Trophoblast cell (in vitro differentiated cells and primary cell): ENCODE data around the gene LGALS9B. TPM values are rescaled to one million over a fixed set of nuclear protein-coding genes. Genes with fewer than 3 reads are reported as not detected.
A peak's percentile ranks its signal among the peaks of the same experiment; 100 is the strongest.
"Not testable (repeated sequence)": the region's sequence is repeated elsewhere in the genome, so short reads cannot be mapped to it uniquely, and the experiment has no call there.

ENCODE experiments used
- DNase-seq, 2 donors: peaks; one replicate each; pipeline ENCODE4 v3.0.0-alpha.2; 2016
- H2AFZ ChIP-seq: 2 replicates; pipeline ENCODE4 v1.6.1; 2013; ENCODE audit warnings: low read length, moderate library complexity, mild to moderate bottlenecking; ENCODE audit not compliant: insufficient read depth, poor library complexity
- H2AK5ac ChIP-seq: 2 replicates; pipeline ENCODE4 v1.6.1; 2013; ENCODE audit warnings: mild to moderate bottlenecking, low read length
- H2BK120ac ChIP-seq: 2 replicates; pipeline ENCODE4 v1.6.1; 2013; ENCODE audit warnings: low read length, mild to moderate bottlenecking, moderate library complexity; ENCODE audit not compliant: insufficient read depth, poor library complexity
- H2BK12ac ChIP-seq: 2 replicates; pipeline ENCODE4 v1.6.1; 2013; ENCODE audit warnings: mild to moderate bottlenecking, low read length, moderate library complexity
- H2BK5ac ChIP-seq: 2 replicates; pipeline ENCODE4 v1.6.1; 2013; ENCODE audit warnings: low read length, low read depth, moderate library complexity, mild to moderate bottlenecking; ENCODE audit not compliant: poor library complexity
- H3K14ac ChIP-seq: 2 replicates; pipeline ENCODE4 v1.6.1; 2013; ENCODE audit warnings: mild to moderate bottlenecking, low read length
- H3K18ac ChIP-seq: 2 replicates; pipeline ENCODE4 v1.6.1; 2013; ENCODE audit warnings: mild to moderate bottlenecking, low read length
- H3K23ac ChIP-seq: 2 replicates; pipeline ENCODE4 v1.6.1; 2013; ENCODE audit warnings: low read length
- H3K27ac ChIP-seq: 2 replicates; pipeline ENCODE4 v1.5.1; 2013; ENCODE audit warnings: low read depth, mild to moderate bottlenecking, inconsistent platforms, low read length, moderate library complexity
- H3K27me3 ChIP-seq: 2 replicates; pipeline ENCODE4 v1.6.1; 2013; ENCODE audit warnings: inconsistent platforms, mild to moderate bottlenecking, low read length, moderate library complexity; ENCODE audit not compliant: insufficient read depth
- H3K36me3 ChIP-seq, 2 experiments: 1 replicate in 1 of 2; 2 replicates in 1 of 2; pipeline ENCODE4 v1.6.1; 2013; ENCODE audit warnings: low read length in 2 of 2, mild to moderate bottlenecking in 2 of 2, moderate library complexity in 1 of 2; ENCODE audit not compliant: insufficient read depth in 2 of 2, control insufficient read depth in 1 of 2
- H3K4ac ChIP-seq: 2 replicates; pipeline ENCODE4 v1.6.1; 2013; ENCODE audit warnings: low read depth, mild to moderate bottlenecking, low read length, moderate library complexity
- H3K4me1 ChIP-seq, 2 experiments: 1 replicate in 1 of 2; 2 replicates in 1 of 2; pipeline ENCODE4 v1.6.1; 2013; ENCODE audit warnings: low read length in 2 of 2, mild to moderate bottlenecking in 2 of 2, moderate library complexity in 1 of 2; ENCODE audit not compliant: insufficient read depth in 2 of 2, control insufficient read depth in 1 of 2
- H3K4me2 ChIP-seq: 2 replicates; pipeline ENCODE4 v1.6.1; 2013; ENCODE audit warnings: inconsistent platforms, mild to moderate bottlenecking, low read length, moderate library complexity
- H3K4me3 ChIP-seq: 2 replicates; pipeline ENCODE4 v1.5.1; 2013; ENCODE audit warnings: mild to moderate bottlenecking, low read depth, low read length, inconsistent platforms
- H3K79me1 ChIP-seq: one replicate; pipeline ENCODE4 v1.6.1; 2013; ENCODE audit warnings: low read length
- H3K79me2 ChIP-seq: 2 replicates; pipeline ENCODE4 v1.6.1; 2013; ENCODE audit warnings: low read length, mild to moderate bottlenecking; ENCODE audit not compliant: control insufficient read depth, insufficient read depth, poor library complexity
- H3K9ac ChIP-seq: 2 replicates; pipeline ENCODE4 v1.6.1; 2013; ENCODE audit warnings: mild to moderate bottlenecking, low read length
- H3K9me3 ChIP-seq: 2 replicates; pipeline ENCODE4 v1.6.1; 2013; ENCODE audit warnings: low read depth, mild to moderate bottlenecking, control low read depth, inconsistent platforms, low read length; ENCODE audit not compliant: insufficient read depth
- H4K12ac ChIP-seq: 2 replicates; pipeline ENCODE4 v1.6.1; 2013; ENCODE audit warnings: low read depth, mild to moderate bottlenecking, low read length, moderate library complexity
- H4K8ac ChIP-seq: 2 replicates; pipeline ENCODE4 v1.6.1; 2013; ENCODE audit warnings: low read depth, mild to moderate bottlenecking, low read length, moderate library complexity
- H4K91ac ChIP-seq: one replicate; pipeline ENCODE4 v1.6.1; 2013; ENCODE audit warnings: low read depth, mild to moderate bottlenecking, low read length, moderate library complexity
- WGBS: extraction: QIAGEN DNeasy Blood & Tissue Kit; methylation state at CpG from one replicate; pipeline ENCODE4 v1.1.7; 2013; ENCODE audit warnings: missing lambda C conversion rate; ENCODE audit not compliant: insufficient read length, insufficient coverage; ENCODE audit errors: extremely low coverage; 5-methylcytosine and 5-hydroxymethylcytosine counted together
- polyA plus RNA-seq: library from polyadenylated mRNA; stranded (reverse); fragments of 200-250 nt; gene quantifications from 2 replicates; pipeline ENCODE4 v1.2.3, GENCODE V29; 2013

The LGALS9B gene
- polyA plus RNA-seq: 0.78 and 0.81 TPM in 2 replicates

DNA sequence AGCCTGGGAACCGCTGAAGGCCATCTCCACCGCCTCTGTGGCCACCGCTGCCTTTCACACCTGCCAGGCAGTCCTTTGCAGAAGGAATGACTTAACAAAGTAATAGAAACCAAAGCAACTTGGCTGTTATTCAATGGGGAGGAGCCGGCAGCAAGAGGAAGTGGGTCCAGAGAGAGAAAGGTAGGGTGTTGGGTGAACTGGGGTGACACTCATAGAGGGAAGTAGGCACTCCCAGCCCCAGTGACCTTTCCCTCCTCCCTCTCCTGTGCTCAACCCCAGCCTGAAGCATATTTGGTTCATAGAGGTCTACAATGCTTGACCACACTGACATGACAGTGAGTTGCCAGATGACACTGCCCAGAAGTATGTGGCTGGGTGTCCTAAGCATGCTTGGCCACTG, at the start of gene LGALS9B:
Gene LGALS9B, minus strand, starts transcription at position 93 of the 400 bp plus-strand sequence. Its CDS starts 69 bp downstream, at position 24.
- H3K79me2 ChIP-seq, H2BK12ac ChIP-seq, H3K9ac ChIP-seq, H3K4me1 ChIP-seq, H3K79me1 ChIP-seq, H2AK5ac ChIP-seq, H3K9me3 ChIP-seq, H4K91ac ChIP-seq, H2AFZ ChIP-seq, H3K18ac ChIP-seq, H3K4me2 ChIP-seq, H2BK120ac ChIP-seq, H3K23ac ChIP-seq, H4K8ac ChIP-seq, H3K4me3 ChIP-seq, H3K14ac ChIP-seq, H3K36me3 ChIP-seq, H3K4ac ChIP-seq, H3K27me3 ChIP-seq, H4K12ac ChIP-seq, H3K27ac ChIP-seq, H2BK5ac ChIP-seq, DNase-seq: not testable (repeated sequence)
- no CpG with 5 or more reads among the region's 4 CpGs for WGBS

GRCh38 chr17:20516986-20517385, 49.6 kb upstream of the LGALS9B start:
- H3K36me3 ChIP-seq: not testable (repeated sequence)

GRCh38 chr17:20515099-20515498, 47.8 kb upstream of the LGALS9B start:
- H3K27me3 ChIP-seq, H4K12ac ChIP-seq, H3K9ac ChIP-seq, H2BK5ac ChIP-seq, H3K14ac ChIP-seq, H4K91ac ChIP-seq, H3K23ac ChIP-seq, H3K4me3 ChIP-seq, H3K18ac ChIP-seq, H2AFZ ChIP-seq, H3K9me3 ChIP-seq, H2BK120ac ChIP-seq, DNase-seq, H2AK5ac ChIP-seq, H3K36me3 ChIP-seq, H3K79me2 ChIP-seq, H2BK12ac ChIP-seq, H3K79me1 ChIP-seq, H3K4me1 ChIP-seq, H3K4me2 ChIP-seq, H3K27ac ChIP-seq, H3K4ac ChIP-seq: not testable (repeated sequence)
- H4K8ac ChIP-seq: peak overlapping the region; percentile 19
- WGBS: no CpG with 5 or more reads among the region's 10 CpGs

More at GRCh38 chr17:20516986-20517385, 49.6 kb upstream of the LGALS9B start:
- DNase-seq, H4K12ac ChIP-seq, H3K14ac ChIP-seq, H2AFZ ChIP-seq, H3K4me3 ChIP-seq, H4K8ac ChIP-seq, H3K4ac ChIP-seq, H2AK5ac ChIP-seq, H3K79me1 ChIP-seq, H2BK5ac ChIP-seq, H2BK120ac ChIP-seq, H3K9ac ChIP-seq, H3K23ac ChIP-seq, H3K79me2 ChIP-seq, H3K9me3 ChIP-seq, H3K18ac ChIP-seq, H3K27me3 ChIP-seq, H3K4me1 ChIP-seq, H3K27ac ChIP-seq, H2BK12ac ChIP-seq, H4K91ac ChIP-seq, H3K4me2 ChIP-seq: not testable (repeated sequence)
- WGBS: no CpG with 5 or more reads among the region's 17 CpGs

DNA sequence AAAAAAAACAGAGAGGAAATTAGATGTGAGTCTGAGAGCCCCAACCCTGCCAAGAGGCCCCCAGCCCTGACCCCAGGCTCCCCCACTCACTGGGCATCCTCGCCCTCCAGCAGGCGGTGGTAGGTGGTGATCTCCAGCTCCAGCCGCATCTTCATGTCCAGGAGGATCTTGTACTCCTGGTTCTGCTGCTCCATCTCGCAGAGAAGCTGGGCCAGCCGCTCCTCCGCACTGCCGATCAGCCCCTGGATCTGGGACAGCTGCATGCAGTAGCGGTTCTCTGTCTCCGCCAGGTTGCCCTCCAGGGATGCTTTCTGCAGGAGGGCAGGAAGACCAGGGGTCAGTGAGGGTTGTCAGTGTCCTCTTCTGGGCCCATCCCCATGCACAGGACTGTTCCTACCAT, 46.2 kb upstream of the LGALS9B start:
- DNase-seq, H3K36me3 ChIP-seq, H3K14ac ChIP-seq, H3K23ac ChIP-seq, H4K8ac ChIP-seq, H3K4ac ChIP-seq, H3K27me3 ChIP-seq, H3K9me3 ChIP-seq, H3K79me2 ChIP-seq, H3K9ac ChIP-seq, H3K4me3 ChIP-seq, H2BK120ac ChIP-seq, H2BK12ac ChIP-seq, H4K12ac ChIP-seq, H3K4me2 ChIP-seq, H2BK5ac ChIP-seq, H2AFZ ChIP-seq, H3K18ac ChIP-seq, H3K79me1 ChIP-seq, H2AK5ac ChIP-seq, H3K4me1 ChIP-seq, H3K27ac ChIP-seq: not testable (repeated sequence)
- H4K91ac ChIP-seq: peak overlapping the region; percentile 55
- WGBS: no CpG with 5 or more reads among the region's 9 CpGs
